ENCODE results near the gene SH3YL1.

SH3YL1 gene

DNA sequence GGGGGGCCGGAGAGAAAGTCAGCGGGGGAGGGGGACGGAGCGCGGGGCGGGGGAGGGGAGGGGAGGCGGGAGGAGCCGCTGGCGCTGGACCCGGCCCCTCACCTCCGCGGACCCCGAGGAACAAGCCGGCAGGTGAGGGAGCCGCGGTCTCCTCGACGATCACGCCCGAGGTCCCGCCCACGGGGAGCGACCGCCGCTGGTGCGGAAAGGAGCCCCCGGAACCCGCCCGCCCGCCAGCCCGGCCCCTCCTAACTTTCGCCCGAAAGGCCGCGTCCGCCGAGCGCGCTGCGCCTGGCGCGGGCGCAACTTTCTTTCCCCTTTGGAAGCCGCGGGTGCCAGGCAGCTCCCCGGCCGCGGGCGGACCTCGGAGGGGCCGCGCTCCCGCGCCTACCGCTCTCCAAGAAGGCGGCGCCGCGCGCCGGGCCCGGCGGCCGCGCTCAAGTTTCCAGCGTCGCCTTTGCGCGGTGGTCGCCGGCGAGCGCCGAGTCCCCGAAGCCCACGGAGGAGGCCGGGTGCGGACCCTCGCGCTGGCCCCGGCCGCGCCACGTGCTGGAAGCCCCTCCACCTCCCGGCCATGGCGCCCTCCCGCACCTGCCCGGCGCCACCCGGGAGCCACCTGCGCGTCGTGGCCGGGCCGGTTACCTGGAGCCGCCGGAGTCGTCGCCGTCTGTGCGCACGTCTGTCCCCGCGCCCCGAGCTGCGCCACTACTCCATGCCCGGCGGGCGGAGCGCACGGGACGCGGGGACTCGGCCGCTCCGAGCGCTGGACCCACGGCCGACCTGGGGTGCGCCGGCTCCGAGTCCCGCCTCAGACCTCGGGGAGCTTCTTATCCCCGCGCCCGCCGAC lies 24.3 kb upstream of the SH3YL1 start, which contains the start of gene ALKAL2:
ALKAL2 (minus strand) TSS at position 181 of the 847 bp plus-strand sequence. CDS start 256 bp downstream, outside the sequence.
- H3K27me3 ChIP-seq (ENCODE audit: control insufficient read depth in 1 of 2, insufficient read depth in 2 of 2, low read length in 2 of 2) = peaks cover 6 to 22% of the 10 kb centered on the region in 2 donors
- no peak within 1 kb of the TSS for H3K27ac ChIP-seq (ENCODE audit: low read depth, low read length)
- H3K9ac ChIP-seq (ENCODE audit: low read length) = no peak within 1 kb of the TSS
- peak within 1 kb of the TSS in 1 of 2 donors; percentile 53 for H3K4me3 ChIP-seq (ENCODE audit: low read depth in 1 of 2, low read length in 2 of 2)
- H3K36me3 ChIP-seq (ENCODE audit: insufficient read depth, low read length) = no peaks in the 10 kb centered on the region
- H3K9me3 ChIP-seq (ENCODE audit: low read length) = no peaks in the 10 kb centered on the region
- H3K4me1 ChIP-seq (ENCODE audit: insufficient read depth, low read length) = no peaks in the 10 kb centered on the region

DNA sequence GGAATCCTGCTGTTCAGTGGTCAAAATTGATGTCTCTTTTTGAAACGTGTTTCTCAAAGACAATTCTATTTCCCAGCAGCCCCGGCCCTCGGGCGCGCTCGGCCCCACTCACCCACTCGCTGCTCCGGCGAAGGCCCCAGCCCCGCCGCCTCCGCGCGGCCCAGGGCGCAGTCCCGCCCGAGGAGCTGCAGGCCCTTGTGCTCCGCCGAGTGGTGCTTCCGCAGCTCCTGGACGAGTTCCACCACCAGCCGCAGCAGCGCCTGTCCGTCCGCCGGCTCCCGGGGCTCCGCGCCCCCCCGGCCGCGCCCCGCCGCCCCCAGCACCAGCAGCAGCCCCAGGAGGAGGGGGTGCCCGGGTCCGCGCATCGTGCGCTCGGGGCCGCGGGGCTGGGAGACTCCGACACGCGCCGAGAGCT lies 23.6 kb upstream of the SH3YL1 start:
- H3K27ac ChIP-seq (ENCODE audit: low read depth, low read length) = no peak overlapping the region
- no peaks in the 10 kb centered on the region for H3K36me3 ChIP-seq (ENCODE audit: insufficient read depth, low read length)
- no peaks in the 10 kb centered on the region for H3K4me1 ChIP-seq (ENCODE audit: insufficient read depth, low read length)
- no peaks in the 10 kb centered on the region for H3K9me3 ChIP-seq (ENCODE audit: low read length)
- peaks cover 6 to 22% of the 10 kb centered on the region in 2 donors for H3K27me3 ChIP-seq (ENCODE audit: control insufficient read depth in 1 of 2, insufficient read depth in 2 of 2, low read length in 2 of 2)
- H3K4me3 ChIP-seq (ENCODE audit: low read depth in 1 of 2, low read length in 2 of 2) = peak overlapping the region in 1 of 2 donors; percentile 53
- H3K9ac ChIP-seq (ENCODE audit: low read length) = no peak overlapping the region

DNA sequence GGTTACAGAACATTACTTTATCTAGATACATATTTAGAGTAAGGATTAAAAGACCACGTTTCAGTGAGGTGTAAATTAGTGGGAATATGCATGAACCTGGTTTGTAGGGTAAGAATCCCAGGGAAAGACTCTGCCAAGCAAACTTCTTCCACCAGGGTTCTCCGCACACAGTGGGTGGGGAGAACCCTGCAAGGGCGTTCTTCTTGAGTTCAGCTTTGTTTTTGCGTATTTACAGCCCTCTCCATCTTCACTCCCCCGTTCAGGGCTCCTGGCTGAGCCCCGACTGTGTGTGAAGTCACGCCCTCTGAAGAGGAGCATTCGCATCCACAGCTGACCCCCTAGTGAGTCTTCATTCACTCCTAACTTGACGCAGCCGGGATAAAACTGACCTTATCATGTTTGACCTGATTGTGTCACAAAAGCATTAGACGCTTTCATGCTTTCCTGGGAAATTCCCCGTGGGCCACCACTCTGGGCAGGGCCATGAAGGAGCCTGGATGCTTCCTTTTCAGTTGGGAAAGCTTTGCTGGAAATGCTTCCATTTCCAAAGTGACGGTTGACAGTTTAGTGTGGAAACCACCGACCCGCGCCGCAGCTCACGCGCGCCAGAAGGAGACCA lies 23.1 kb upstream of the SH3YL1 start:
- Histone ChIP-seq H3K9me3 (ENCODE audit: low read length) (no peaks in the 10 kb centered on the region), H3K4me3 (ENCODE audit: low read depth in 1 of 2, low read length in 2 of 2) (no peak overlapping the region), H3K9ac (ENCODE audit: low read length) (no peak overlapping the region), H3K27ac (ENCODE audit: low read depth, low read length) (no peak overlapping the region), H3K36me3 (ENCODE audit: insufficient read depth, low read length) (no peaks in the 10 kb centered on the region), H3K4me1 (ENCODE audit: insufficient read depth, low read length) (no peaks in the 10 kb centered on the region), H3K27me3 (ENCODE audit: control insufficient read depth in 1 of 2, insufficient read depth in 2 of 2, low read length in 2 of 2) (peaks cover 6 to 22% of the 10 kb centered on the region in 2 donors)

DNA sequence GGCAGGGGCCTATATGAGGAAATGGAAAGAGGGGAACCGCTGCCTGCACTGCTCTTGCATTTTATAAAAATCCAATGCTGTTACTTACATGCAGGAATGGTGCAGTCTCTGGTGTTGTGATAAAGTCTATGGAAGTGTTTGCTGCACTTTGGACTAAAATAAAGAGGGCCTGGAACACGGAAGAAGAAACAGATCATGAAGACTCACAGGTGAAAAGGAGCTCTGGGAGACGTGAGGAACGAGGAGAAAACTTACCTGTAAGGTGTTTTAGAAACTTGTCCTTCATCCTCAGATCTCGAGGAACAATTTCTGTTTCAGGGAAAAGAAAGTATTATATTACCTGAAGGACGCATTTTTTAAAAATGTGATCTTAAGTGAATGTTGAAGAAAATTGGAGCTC lies 22.2 kb upstream of the SH3YL1 start:
- Histone ChIP-seq H3K9me3 (ENCODE audit: low read length) (no peaks in the 10 kb centered on the region), H3K4me1 (ENCODE audit: insufficient read depth, low read length) (no peaks in the 10 kb centered on the region), H3K4me3 (ENCODE audit: low read depth in 1 of 2, low read length in 2 of 2) (no peak overlapping the region), H3K36me3 (ENCODE audit: insufficient read depth, low read length) (no peaks in the 10 kb centered on the region), H3K9ac (ENCODE audit: low read length) (no peak overlapping the region), H3K27me3 (ENCODE audit: control insufficient read depth in 1 of 2, insufficient read depth in 2 of 2, low read length in 2 of 2) (peaks cover 6 to 22% of the 10 kb centered on the region in 2 donors), H3K27ac (ENCODE audit: low read depth, low read length) (no peak overlapping the region)

DNA sequence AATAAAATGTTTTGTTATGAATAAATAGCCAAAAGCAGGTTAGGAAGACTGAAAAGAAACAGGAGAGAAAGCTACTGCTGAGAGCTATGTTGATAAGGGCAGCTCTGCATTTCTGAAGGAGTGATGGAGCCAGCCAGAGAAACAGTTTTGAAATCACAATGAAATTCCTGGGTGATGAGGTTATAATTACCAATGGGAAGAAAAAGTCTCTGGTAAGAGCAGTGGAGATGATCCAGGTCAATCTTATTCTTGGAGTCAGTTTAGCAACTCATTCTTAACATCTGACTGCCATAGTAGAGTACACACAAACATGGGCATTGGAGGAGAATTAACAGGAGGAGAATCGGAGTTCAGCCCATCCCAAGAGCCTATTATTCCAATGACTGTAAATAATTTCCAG lies 21.7 kb upstream of the SH3YL1 start:
- H3K4me1 ChIP-seq (ENCODE audit: insufficient read depth, low read length) = no peaks in the 10 kb centered on the region
- H3K9me3 ChIP-seq (ENCODE audit: low read length) = no peaks in the 10 kb centered on the region
- no peak overlapping the region for H3K27ac ChIP-seq (ENCODE audit: low read depth, low read length)
- H3K27me3 ChIP-seq (ENCODE audit: control insufficient read depth in 1 of 2, insufficient read depth in 2 of 2, low read length in 2 of 2) = peaks cover 6 to 20% of the 10 kb centered on the region in 2 donors
- H3K4me3 ChIP-seq (ENCODE audit: low read depth in 1 of 2, low read length in 2 of 2) = no peak overlapping the region
- H3K9ac ChIP-seq (ENCODE audit: low read length) = no peak overlapping the region
- H3K36me3 ChIP-seq (ENCODE audit: insufficient read depth, low read length) = peaks cover 4% of the 10 kb centered on the region

DNA sequence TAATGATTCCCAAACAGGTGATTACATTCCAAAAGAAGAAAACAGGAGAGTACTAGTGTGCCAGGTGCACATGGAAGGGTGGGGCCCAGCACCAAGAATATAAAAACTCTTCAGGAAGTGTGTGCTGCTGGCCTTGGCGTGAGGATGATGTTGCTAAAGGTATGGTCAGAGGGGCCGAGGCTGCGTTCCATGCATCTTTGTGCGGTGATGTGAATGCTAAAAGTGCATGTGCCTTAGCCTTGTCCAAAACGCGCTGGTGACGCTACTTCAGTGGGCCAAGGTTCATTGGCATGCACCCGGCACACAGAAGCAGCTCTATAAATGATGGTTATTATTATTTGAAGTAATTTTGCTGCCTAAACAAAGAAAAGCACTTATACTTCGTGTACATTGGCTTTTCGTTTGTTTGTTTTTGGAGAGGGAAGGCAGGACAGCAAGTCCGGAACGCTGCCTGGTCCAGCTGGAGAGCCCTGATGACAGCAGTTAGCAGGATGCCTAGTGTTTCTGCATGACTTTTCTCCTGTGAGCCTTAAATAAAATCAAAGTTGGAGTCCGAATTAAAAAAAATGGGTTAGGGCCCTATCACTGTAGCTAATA lies 21.2 kb upstream of the SH3YL1 start:
- H3K4me3 ChIP-seq (ENCODE audit: low read depth in 1 of 2, low read length in 2 of 2) = no peak overlapping the region
- H3K4me1 ChIP-seq (ENCODE audit: insufficient read depth, low read length) = no peaks in the 10 kb centered on the region
- H3K9ac ChIP-seq (ENCODE audit: low read length) = no peak overlapping the region
- no peak overlapping the region for H3K27ac ChIP-seq (ENCODE audit: low read depth, low read length)
- H3K27me3 ChIP-seq (ENCODE audit: control insufficient read depth in 1 of 2, insufficient read depth in 2 of 2, low read length in 2 of 2) = peaks cover 6 to 18% of the 10 kb centered on the region in 2 donors
- no peaks in the 10 kb centered on the region for H3K9me3 ChIP-seq (ENCODE audit: low read length)
- peaks cover 8% of the 10 kb centered on the region for H3K36me3 ChIP-seq (ENCODE audit: insufficient read depth, low read length)

DNA sequence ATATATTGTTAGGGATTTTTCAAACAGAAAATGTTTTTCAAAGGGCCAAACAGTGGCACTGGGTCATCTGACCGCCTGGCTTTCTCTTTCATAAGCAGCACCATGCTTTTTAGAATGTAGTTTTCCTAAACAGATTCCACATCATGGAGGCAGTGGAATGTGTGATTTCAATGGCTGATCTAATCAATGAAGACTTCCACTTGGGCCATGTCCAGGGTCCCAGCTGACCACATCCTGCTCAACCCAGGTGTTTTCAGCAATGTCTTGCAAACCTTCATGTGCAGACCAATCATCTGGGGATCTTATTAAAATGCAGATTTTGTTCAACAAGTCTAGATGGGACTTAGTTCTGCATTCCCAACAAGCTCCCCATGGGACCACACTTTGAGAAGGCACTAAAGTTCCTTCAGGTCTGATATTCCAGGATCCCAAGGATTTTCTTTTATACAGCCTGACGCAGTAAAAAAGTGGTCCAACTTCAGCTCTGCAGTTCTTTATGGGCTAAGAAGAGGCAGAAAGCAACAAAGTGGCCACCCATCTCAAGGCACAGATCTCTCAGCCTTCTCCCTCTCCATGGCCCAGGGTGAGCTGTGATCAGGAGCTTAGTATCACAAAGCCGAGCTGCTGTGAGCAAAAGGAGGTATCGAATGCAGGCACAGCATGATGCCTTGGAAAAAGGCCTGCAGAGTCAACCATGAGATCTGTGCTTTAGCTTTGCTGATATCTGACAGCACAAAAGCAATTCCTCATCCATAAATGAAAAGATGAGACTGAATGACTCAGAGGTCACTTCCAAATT lies 20.4 kb upstream of the SH3YL1 start:
- Histone ChIP-seq H3K9ac (ENCODE audit: low read length) (no peak overlapping the region), H3K36me3 (ENCODE audit: insufficient read depth, low read length) (peaks cover 11% of the 10 kb centered on the region), H3K27me3 (ENCODE audit: control insufficient read depth in 1 of 2, insufficient read depth in 2 of 2, low read length in 2 of 2) (peaks cover 6 to 10% of the 10 kb centered on the region in 2 donors), H3K4me3 (ENCODE audit: low read depth in 1 of 2, low read length in 2 of 2) (no peak overlapping the region), H3K27ac (ENCODE audit: low read depth, low read length) (no peak overlapping the region), H3K4me1 (ENCODE audit: insufficient read depth, low read length) (no peaks in the 10 kb centered on the region), H3K9me3 (ENCODE audit: low read length) (no peaks in the 10 kb centered on the region)

DNA sequence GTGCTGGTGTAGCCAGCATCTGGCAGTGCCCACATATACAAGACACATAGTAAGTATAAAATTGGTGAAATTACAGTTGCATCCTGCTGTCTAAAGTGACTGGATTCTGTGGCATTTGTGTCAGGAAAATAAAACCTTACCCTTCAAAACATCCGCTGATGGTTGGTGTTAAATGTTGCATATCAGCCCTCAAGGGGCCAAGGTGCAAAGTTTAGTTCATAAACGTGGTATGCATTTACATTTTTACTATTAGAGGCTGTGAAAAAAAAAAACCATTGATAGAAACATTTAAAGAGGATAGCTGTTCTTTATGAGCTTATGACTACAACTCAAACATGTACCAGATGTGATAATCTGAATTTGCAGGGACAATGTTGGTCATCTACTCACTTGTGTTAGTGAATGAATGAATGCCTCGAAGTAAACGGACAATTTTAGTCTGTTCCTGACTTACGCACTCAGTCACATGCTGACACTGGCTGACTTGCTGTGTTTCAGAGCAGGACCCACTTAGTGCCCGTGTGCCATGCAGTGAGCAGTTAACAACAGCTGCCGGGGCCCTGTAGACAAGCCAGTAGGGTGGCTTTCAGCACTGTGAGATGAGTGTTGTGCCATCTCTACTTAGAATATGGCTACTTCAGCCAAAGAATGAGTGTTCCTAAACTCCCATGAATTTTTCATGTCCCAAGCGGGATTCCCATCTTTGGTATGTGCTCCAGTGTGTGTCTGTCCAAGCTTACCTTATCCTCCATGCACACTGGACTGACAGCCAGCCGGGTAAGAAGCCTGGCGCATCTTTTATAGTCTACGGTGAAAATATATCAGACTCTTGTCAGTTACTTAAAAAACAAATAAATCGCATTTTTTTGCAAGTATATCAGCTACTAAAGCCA lies 18.8 kb upstream of the SH3YL1 start:
- Histone ChIP-seq H3K27me3 (ENCODE audit: control insufficient read depth in 1 of 2, insufficient read depth in 2 of 2, low read length in 2 of 2) (peaks cover 6 to 8% of the 10 kb centered on the region in 2 donors), H3K9ac (ENCODE audit: low read length) (no peak overlapping the region), H3K27ac (ENCODE audit: low read depth, low read length) (no peak overlapping the region), H3K36me3 (ENCODE audit: insufficient read depth, low read length) (peaks cover 16% of the 10 kb centered on the region), H3K9me3 (ENCODE audit: low read length) (no peaks in the 10 kb centered on the region), H3K4me1 (ENCODE audit: insufficient read depth, low read length) (no peaks in the 10 kb centered on the region), H3K4me3 (ENCODE audit: low read depth in 1 of 2, low read length in 2 of 2) (no peak overlapping the region)

DNA sequence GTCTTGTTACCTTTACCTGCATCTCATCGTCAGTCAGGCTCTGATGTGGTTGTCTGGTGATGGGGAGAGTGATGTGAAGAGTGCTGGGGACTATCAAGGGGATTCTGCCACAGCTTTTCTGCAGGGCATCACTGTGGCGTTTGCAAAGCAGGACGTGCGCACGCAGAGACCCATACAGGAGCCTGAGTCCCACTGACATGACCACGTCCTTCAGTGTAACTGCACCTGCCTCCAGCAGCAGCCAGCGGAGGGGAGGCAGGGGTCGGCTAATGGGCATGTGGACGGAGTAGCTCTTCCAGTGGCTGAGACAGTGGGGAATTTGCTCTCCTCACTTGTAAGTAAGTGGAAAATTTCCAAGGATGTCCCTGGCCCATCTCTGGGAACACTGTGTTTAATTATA lies 17.5 kb upstream of the SH3YL1 start:
- no peak overlapping the region for H3K27ac ChIP-seq (ENCODE audit: low read depth, low read length)
- no peaks in the 10 kb centered on the region for H3K9me3 ChIP-seq (ENCODE audit: low read length)
- H3K9ac ChIP-seq (ENCODE audit: low read length) = no peak overlapping the region
- H3K4me3 ChIP-seq (ENCODE audit: low read depth in 1 of 2, low read length in 2 of 2) = no peak overlapping the region
- H3K27me3 ChIP-seq (ENCODE audit: control insufficient read depth in 1 of 2, insufficient read depth in 2 of 2, low read length in 2 of 2) = no peaks in the 10 kb centered on the region
- no peaks in the 10 kb centered on the region for H3K4me1 ChIP-seq (ENCODE audit: insufficient read depth, low read length)
- H3K36me3 ChIP-seq (ENCODE audit: insufficient read depth, low read length) = peaks cover 22% of the 10 kb centered on the region

DNA sequence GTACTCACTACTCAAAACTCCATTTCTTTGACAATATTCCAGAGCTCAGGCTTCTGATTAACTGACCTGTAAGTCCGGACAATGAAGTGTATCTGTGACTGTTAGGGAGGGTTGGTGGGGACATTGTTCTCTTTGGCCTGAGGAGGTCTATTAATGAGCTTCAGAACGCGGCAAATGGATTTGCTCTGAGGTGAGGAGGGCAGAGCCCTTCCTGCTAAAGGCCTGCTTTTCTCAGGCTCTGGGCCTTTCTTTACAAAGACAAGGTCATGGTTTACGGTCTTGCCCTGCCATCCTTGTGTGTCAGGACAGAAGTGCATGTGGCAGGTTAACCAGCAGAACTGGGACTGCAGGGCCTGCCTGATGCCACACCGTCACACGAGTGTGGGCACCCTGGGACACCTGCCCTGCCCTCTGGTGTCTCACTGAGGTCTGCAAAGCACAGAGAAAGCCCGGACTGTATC lies 16.8 kb upstream of the SH3YL1 start:
- H3K4me3 ChIP-seq (ENCODE audit: low read depth in 1 of 2, low read length in 2 of 2) = no peak overlapping the region
- H3K4me1 ChIP-seq (ENCODE audit: insufficient read depth, low read length) = no peaks in the 10 kb centered on the region
- no peaks in the 10 kb centered on the region for H3K27me3 ChIP-seq (ENCODE audit: control insufficient read depth in 1 of 2, insufficient read depth in 2 of 2, low read length in 2 of 2)
- H3K27ac ChIP-seq (ENCODE audit: low read depth, low read length) = no peak overlapping the region
- H3K9ac ChIP-seq (ENCODE audit: low read length) = no peak overlapping the region
- peaks cover 28% of the 10 kb centered on the region for H3K36me3 ChIP-seq (ENCODE audit: insufficient read depth, low read length)
- no peaks in the 10 kb centered on the region for H3K9me3 ChIP-seq (ENCODE audit: low read length)

Measured in muscle layer of colon (tissue), 2 donors.